Measurements from ENCODE around the gene ISYNA1.

DNA sequence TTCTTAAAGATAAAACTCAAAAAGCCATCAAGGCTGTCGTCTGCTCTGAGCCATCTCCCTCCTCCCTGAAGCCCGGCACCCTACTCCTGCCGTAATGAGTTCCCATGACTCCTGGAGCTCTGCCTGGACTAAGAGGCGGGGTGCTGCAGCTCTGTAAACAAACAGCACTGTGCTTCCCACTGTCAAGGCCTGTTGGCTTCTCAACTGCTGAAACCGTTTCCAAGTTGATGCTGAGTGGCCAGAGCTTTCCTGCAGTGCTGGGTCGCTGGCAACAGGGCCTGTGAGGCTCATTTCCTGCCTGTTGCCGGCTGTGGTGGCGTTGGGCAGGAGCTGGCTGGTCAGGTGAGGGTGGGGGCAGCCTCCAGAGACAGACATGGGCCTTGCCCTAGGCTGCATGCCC lies 26.7 kb upstream of the ISYNA1 start:
- TF ChIP-seq, protein P1, sequence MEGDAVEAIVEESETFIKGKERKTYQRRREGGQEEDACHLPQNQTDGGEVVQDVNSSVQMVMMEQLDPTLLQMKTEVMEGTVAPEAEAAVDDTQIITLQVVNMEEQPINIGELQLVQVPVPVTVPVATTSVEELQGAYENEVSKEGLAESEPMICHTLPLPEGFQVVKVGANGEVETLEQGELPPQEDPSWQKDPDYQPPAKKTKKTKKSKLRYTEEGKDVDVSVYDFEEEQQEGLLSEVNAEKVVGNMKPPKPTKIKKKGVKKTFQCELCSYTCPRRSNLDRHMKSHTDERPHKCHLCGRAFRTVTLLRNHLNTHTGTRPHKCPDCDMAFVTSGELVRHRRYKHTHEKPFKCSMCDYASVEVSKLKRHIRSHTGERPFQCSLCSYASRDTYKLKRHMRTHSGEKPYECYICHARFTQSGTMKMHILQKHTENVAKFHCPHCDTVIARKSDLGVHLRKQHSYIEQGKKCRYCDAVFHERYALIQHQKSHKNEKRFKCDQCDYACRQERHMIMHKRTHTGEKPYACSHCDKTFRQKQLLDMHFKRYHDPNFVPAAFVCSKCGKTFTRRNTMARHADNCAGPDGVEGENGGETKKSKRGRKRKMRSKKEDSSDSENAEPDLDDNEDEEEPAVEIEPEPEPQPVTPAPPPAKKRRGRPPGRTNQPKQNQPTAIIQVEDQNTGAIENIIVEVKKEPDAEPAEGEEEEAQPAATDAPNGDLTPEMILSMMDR (IDR thresholded peaks at IDR 0.05 in 2 of 3, conservative IDR thresholded peaks at IDR 0.05 in 1 of 3; ENCODE audit: control insufficient read depth in 2 of 3, extremely low read depth in 1 of 3, insufficient read depth in 1 of 3, low read depth in 3 of 3, low read length in 3 of 3): no peak
- no peak for TF ChIP-seq ZNF24 (IDR thresholded peaks at IDR 0.05)
- no peak for TF ChIP-seq ESRRA (IDR thresholded peaks at IDR 0.05; ENCODE audit: low read length)
- TF ChIP-seq, protein P2, sequence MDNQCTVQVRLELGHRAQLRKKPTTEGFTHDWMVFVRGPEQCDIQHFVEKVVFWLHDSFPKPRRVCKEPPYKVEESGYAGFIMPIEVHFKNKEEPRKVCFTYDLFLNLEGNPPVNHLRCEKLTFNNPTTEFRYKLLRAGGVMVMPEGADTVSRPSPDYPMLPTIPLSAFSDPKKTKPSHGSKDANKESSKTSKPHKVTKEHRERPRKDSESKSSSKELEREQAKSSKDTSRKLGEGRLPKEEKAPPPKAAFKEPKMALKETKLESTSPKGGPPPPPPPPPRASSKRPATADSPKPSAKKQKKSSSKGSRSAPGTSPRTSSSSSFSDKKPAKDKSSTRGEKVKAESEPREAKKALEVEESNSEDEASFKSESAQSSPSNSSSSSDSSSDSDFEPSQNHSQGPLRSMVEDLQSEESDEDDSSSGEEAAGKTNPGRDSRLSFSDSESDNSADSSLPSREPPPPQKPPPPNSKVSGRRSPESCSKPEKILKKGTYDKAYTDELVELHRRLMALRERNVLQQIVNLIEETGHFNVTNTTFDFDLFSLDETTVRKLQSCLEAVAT (IDR thresholded peaks at IDR 0.05): no peak
- no peak for TF ChIP-seq POLR2A (IDR thresholded peaks at IDR 0.05; ENCODE audit: low read depth, low read length)
- TF ChIP-seq MTA2 (IDR thresholded peaks at IDR 0.05; ENCODE audit: low read depth): no peak
- TF ChIP-seq SPI1 (IDR thresholded peaks at IDR 0.05; ENCODE audit: borderline replicate concordance, insufficient read depth, low read depth, low read length): no peak
- no peak for TF ChIP-seq CREB1 (IDR thresholded peaks at IDR 0.05; ENCODE audit: low read depth)
